HepG2 (cell line): ENCODE measurements around the gene SNX15. TPM values are rescaled to one million over a fixed set of nuclear protein-coding genes. Genes with fewer than 3 reads are reported as not detected.
A peak's percentile ranks its signal among the peaks of the same experiment; 100 is the strongest.

Experiments used
- EED ChIP-seq: sonication (generic); formaldehyde crosslinking; IDR thresholded peaks from 2 replicates; pipeline ENCODE4 v1.5.0; 2020; ENCODE audit warnings: mild to moderate bottlenecking, missing genetic modification reagents
- ETV5 ChIP-seq: IDR thresholded peaks from 2 replicates; pipeline ENCODE4 v1.6.1; 2018; ENCODE audit warnings: missing biosample characterization, missing genetic modification reagents, inconsistent platforms, borderline replicate concordance
- GPN1 ChIP-seq: sonication (generic); formaldehyde crosslinking; IDR thresholded peaks from 2 replicates; pipeline ENCODE4 v1.5.1; 2020; ENCODE audit warnings: missing genetic modification reagents, borderline replicate concordance
- IKZF5 ChIP-seq: IDR thresholded peaks from 2 replicates; pipeline ENCODE4 v1.6.1; 2018; ENCODE audit warnings: missing genetic modification reagents, mild to moderate bottlenecking, missing compliant biosample characterization
- JDP2 ChIP-seq: sonication (generic); formaldehyde crosslinking; IDR thresholded peaks from 2 replicates; pipeline ENCODE4 v1.8.1; 2022; ENCODE audit warnings: missing genetic modification reagents, borderline replicate concordance
- MAFF ChIP-seq: IDR thresholded peaks from 2 replicates; pipeline ENCODE4 v1.6.1; 2011; ENCODE audit warnings: low read depth, low read length, improper control_type of control experiment
- PHF8 ChIP-seq: sonication (generic); formaldehyde crosslinking; IDR thresholded peaks from 2 replicates; pipeline ENCODE4 v1.5.0; 2020; ENCODE audit warnings: missing genetic modification reagents
- SYNCRIP ChIP-seq: fragments of 200-400 bp; formaldehyde crosslinking; IDR thresholded peaks from 2 replicates; pipeline ENCODE4 v1.6.1; 2018; ENCODE audit warnings: mild to moderate bottlenecking, low read depth, low read length; ENCODE audit not compliant: insufficient read depth
- TEAD3 ChIP-seq: optimal IDR thresholded peaks from 2 replicates; pipeline ENCODE3; 2016; ENCODE audit warnings: borderline replicate concordance
- TMF1 ChIP-seq: sonication (generic); formaldehyde crosslinking; IDR thresholded peaks from 2 replicates; pipeline ENCODE4 v1.8.1; 2022; ENCODE audit warnings: low read depth, missing genetic modification reagents
- ZBTB40 ChIP-seq, 2 experiments: fragments of 450-650 bp in 1 of 2; sonication (generic) in 1 of 2; formaldehyde crosslinking in 1 of 2; IDR thresholded peaks; 2 replicates each; pipeline versions ENCODE4 v1.6.1 to v1.8.0; 2016 to 2022; ENCODE audit warnings: antibody characterized with exemption in 1 of 2, mild to moderate bottlenecking in 1 of 2, missing genetic modification reagents in 1 of 2
- ZFP1 ChIP-seq: IDR thresholded peaks from 2 replicates; pipeline ENCODE4 v1.6.1; 2016
- ZNF234 ChIP-seq: sonication (generic); formaldehyde crosslinking; conservative IDR thresholded peaks from 2 replicates; pipeline ENCODE4 v1.5.1; 2020; ENCODE audit warnings: mild to moderate bottlenecking, missing genetic modification reagents
- ZNF256 ChIP-seq: sonication (generic); formaldehyde crosslinking; conservative IDR thresholded peaks from 2 replicates; pipeline ENCODE4 v1.4.0; 2020; ENCODE audit warnings: missing genetic modification reagents
- ZNF3 ChIP-seq: IDR thresholded peaks from 2 replicates; pipeline ENCODE4 v1.7.0; 2017; ENCODE audit warnings: inconsistent platforms
- ZNF530 ChIP-seq: sonication (generic); formaldehyde crosslinking; IDR thresholded peaks from 2 replicates; pipeline ENCODE4 v1.5.0; 2020; ENCODE audit warnings: low read depth, mild to moderate bottlenecking, missing genetic modification reagents
- ZNF761 ChIP-seq: sonication (generic); formaldehyde crosslinking; conservative IDR thresholded peaks from 2 replicates; pipeline ENCODE4 v1.4.0; 2020; ENCODE audit warnings: mild to moderate bottlenecking, missing genetic modification reagents
- ZNF775 ChIP-seq: sonication (generic); formaldehyde crosslinking; IDR thresholded peaks from 2 replicates; pipeline ENCODE4 v1.4.0; 2020; ENCODE audit warnings: missing genetic modification reagents, mild to moderate bottlenecking, moderate library complexity, borderline replicate concordance
- ZNF878 ChIP-seq: sonication (generic); formaldehyde crosslinking; IDR thresholded peaks from 2 replicates; pipeline ENCODE4 v1.8.1; 2023; ENCODE audit warnings: mild to moderate bottlenecking, missing genetic modification reagents, moderate library complexity
- ZSCAN30 ChIP-seq: sonication (generic); formaldehyde crosslinking; IDR thresholded peaks from 2 replicates; pipeline ENCODE4 v1.5.0; 2020; ENCODE audit warnings: mild to moderate bottlenecking, missing genetic modification reagents
- polyA plus RNA-seq, 8 experiments: library from polyadenylated mRNA; depleted of rRNA in 3 of 8; stranded (reverse) in 7 of 8; unstranded in 1 of 8; fragments of >200 nt; fragmentation: Illumina TruSeq in 4 of 8; extraction: Trizol in 4 of 8; gene quantifications; 2 replicates each; pipeline versions ENCODE4 v1.2.1 to v1.2.3, GENCODE V29; 2011 to 2016; ENCODE audit warnings: low read depth in 4 of 8, missing spikeins in 1 of 8, mixed read lengths in 1 of 8; ENCODE audit not compliant: insufficient read depth in 1 of 8
- total RNA-seq, 5 experiments: library from RNA; depleted of rRNA; stranded (reverse); fragments of >200 nt; fragmentation: Illumina TruSeq; extraction: Trizol; gene quantifications; 2 replicates each; pipeline ENCODE4 v1.2.3, GENCODE V29; 2016; ENCODE audit warnings: low read depth in 1 of 5

The SNX15 gene
- total and polyA plus RNA-seq, 2 of the 13 experiments (the other 11 are each of a cell fraction or from before 2014, with no cell fraction given): 19.1 to 22.6 TPM

- no peak for TF ChIP-seq MAFF
- peak; percentile 83; the same call in 1 of the 2 replicates for TF ChIP-seq ZNF761 (CRISPR knock-in tag)
- peak; percentile 66; the same call in 1 of the 2 replicates for TF ChIP-seq JDP2 (CRISPR knock-in tag)
- TF ChIP-seq TMF1 (CRISPR knock-in tag): peak; percentile 88; the same call in 1 of the 2 replicates
- no peak; the same call in 1 of the 2 replicates for TF ChIP-seq ZNF234 (CRISPR knock-in tag)
- peak; percentile 75 for TF ChIP-seq TEAD3 (CRISPR knock-in tag)
- TF ChIP-seq ZNF3 (CRISPR knock-in tag): no peak
- TF ChIP-seq ZSCAN30 (CRISPR knock-in tag): no peak
- no peak for TF ChIP-seq EED (CRISPR knock-in tag)
- no peak for TF ChIP-seq ZNF256 (CRISPR knock-in tag)
- no peak for TF ChIP-seq ZNF530 (CRISPR knock-in tag)
- peak; percentile 83 for TF ChIP-seq ZBTB40 (IDR thresholded peaks at IDR 0.05)
- TF ChIP-seq ZBTB40 (CRISPR knock-in tag; IDR thresholded peaks at IDR 0.05): peak; percentile 98
- 0 out of 2 replicates have a peak, but pooled peaks have one; percentile 80 for TF ChIP-seq ZFP1 (CRISPR knock-in tag)
- TF ChIP-seq GPN1: 0 out of 2 replicates have a peak, but pooled peaks have one; percentile 14
- TF ChIP-seq ZNF775 (CRISPR knock-in tag): 0 out of 2 replicates have a peak, but pooled peaks have one; percentile 28
- peak; percentile 78 for TF ChIP-seq IKZF5
- peak; percentile 89 for TF ChIP-seq ZNF878
- TF ChIP-seq ETV5 (CRISPR knock-in tag): peak; percentile 88; the same call in 1 of the 2 replicates
- peak; percentile 87 for TF ChIP-seq PHF8 (CRISPR knock-in tag)
- no peak for TF ChIP-seq SYNCRIP
Observed at GRCh38 chr11:65083834-65084597, 56.8 kb downstream of the SNX15 start, which contains the start of the genes CDCA5 and ZFPL1 (continued).
